SU-DHL-6 (cell line): ENCODE data around the gene CEP44.
"Not testable (repeated sequence)": the region's sequence is repeated elsewhere in the genome, so short reads cannot be mapped to it uniquely, and the experiment has no call there.

Experiments
- H2AFZ ChIP-seq: fragments of 200-600 bp; sonication (generic); 2 replicates; pipeline ENCODE4 v1.6.1; 2014; ENCODE audit warnings: low read depth, mild to moderate bottlenecking, moderate library complexity, mixed read lengths, antibody characterized with exemption, low read length; ENCODE audit not compliant: severe bottlenecking
- H3F3A ChIP-seq: fragments of 200-600 bp; shearing (Covaris generic); 2 replicates; pipeline ENCODE4 v1.6.0; 2016; ENCODE audit warnings: antibody characterized with exemption, mild to moderate bottlenecking; ENCODE audit not compliant: insufficient read depth
- H3K27ac ChIP-seq: fragments of 200-600 bp; sonication (generic); 2 replicates; pipeline ENCODE4 v1.5.1; 2016; ENCODE audit warnings: low read depth, mild to moderate bottlenecking, low read length, moderate library complexity, mixed read lengths
- H3K27me3 ChIP-seq: fragments of 200-600 bp; sonication (generic), shearing (Covaris generic); 2 replicates; pipeline ENCODE4 v1.6.0; 2014; ENCODE audit warnings: mild to moderate bottlenecking, low read length
- H3K36me3 ChIP-seq: fragments of 200-600 bp; sonication (generic); 2 replicates; pipeline ENCODE4 v1.6.1; 2014; ENCODE audit warnings: mild to moderate bottlenecking, low read length, mixed read lengths
- H3K4me2 ChIP-seq: fragments of 300-600, 200-600 bp; shearing (Covaris generic), sonication (generic); 2 replicates; pipeline ENCODE4 v1.6.0; 2014; ENCODE audit warnings: low read length, low read depth, mild to moderate bottlenecking; ENCODE audit not compliant: poor library complexity, severe bottlenecking
- H3K4me3 ChIP-seq: fragments of 200-600 bp; sonication (generic); 2 replicates; pipeline ENCODE4 v1.5.1; 2014; ENCODE audit warnings: antibody characterized with exemption, low read length, mild to moderate bottlenecking, mixed read lengths; ENCODE audit not compliant: insufficient read depth, poor library complexity, severe bottlenecking
- H3K79me2 ChIP-seq: fragments of 200-600 bp; sonication (generic); 2 replicates; pipeline ENCODE4 v1.6.1; 2014; ENCODE audit warnings: mild to moderate bottlenecking, low read length, moderate library complexity; ENCODE audit not compliant: insufficient read depth
- H3K9ac ChIP-seq: fragments of 200-600 bp; sonication (generic); 2 replicates; pipeline ENCODE4 v1.7.0; 2014; ENCODE audit warnings: mild to moderate bottlenecking, low read length
- H3K9me2 ChIP-seq: fragments of 200-600 bp; sonication (generic); replicated peaks from 2 replicates; pipeline ENCODE4 v1.6.1; 2014; ENCODE audit warnings: low read length; ENCODE audit not compliant: insufficient read depth
- H3K9me3 ChIP-seq: fragments of 200-600 bp; sonication (generic); 2 replicates; pipeline ENCODE4 v1.6.1; 2014; ENCODE audit warnings: low read length, mixed read lengths; ENCODE audit not compliant: insufficient read depth
- H4K20me1 ChIP-seq: fragments of 200-600 bp; sonication (generic); 2 replicates; pipeline ENCODE4 v1.6.1; 2014; ENCODE audit warnings: low read depth, mild to moderate bottlenecking, antibody characterized with exemption, low read length, moderate library complexity, mixed read lengths
- CTCF ChIP-seq: fragments of 200-600 bp; sonication (generic); IDR thresholded peaks from one replicate; pipeline ENCODE4 v1.5.1; 2017; ENCODE audit warnings: antibody characterized with exemption, mild to moderate bottlenecking, low read length, moderate library complexity; ENCODE audit not compliant: insufficient read depth, poor library complexity, severe bottlenecking
- EZH2phosphoT487 ChIP-seq: fragments of 200-600 bp; sonication (generic), shearing (Covaris generic); conservative IDR thresholded peaks from 2 replicates; pipeline ENCODE4 v1.6.1; 2018; ENCODE audit warnings: mild to moderate bottlenecking, antibody characterized with exemption, low read length, moderate library complexity, mixed read lengths

CEP44 gene

GRCh38 chr4:174292473-174292872, 8.8 kb downstream of the CEP44 start:
- Histone ChIP-seq H3K27ac (no peak overlapping the region), H3K4me2 (no peak overlapping the region), H3K27me3 (no peaks in the 10 kb centered on the region), H3K36me3 (peaks cover 25% of the 10 kb centered on the region), H2AFZ (no peak overlapping the region), H3F3A (no peaks in the 10 kb centered on the region; the same call in 1 of the 2 replicates), H3K4me3 (no peak overlapping the region), H3K9me3 (peaks cover 8% of the 10 kb centered on the region; the same call in 1 of the 2 replicates), H4K20me1 (no peaks in the 10 kb centered on the region), H3K79me2 (peaks cover 73% of the 10 kb centered on the region), H3K9ac (no peak overlapping the region), H3K9me2 (no peaks in the 10 kb centered on the region)
- TF ChIP-seq CTCF: no peak
- no peak for TF ChIP-seq EZH2phosphoT487

- H3K27ac ChIP-seq, H3F3A ChIP-seq, H4K20me1 ChIP-seq, H3K4me2 ChIP-seq, H3K9ac ChIP-seq, H3K4me3 ChIP-seq, H3K27me3 ChIP-seq, H3K9me3 ChIP-seq, H2AFZ ChIP-seq, H3K9me2 ChIP-seq: not testable (repeated sequence)
- peaks cover 56% of the 10 kb centered on the region for H3K79me2 ChIP-seq
- H3K36me3 ChIP-seq: peaks cover 29% of the 10 kb centered on the region
These were observed 10.9 kb downstream of the CEP44 start for GRCh38 chr4:174294641-174295040.

GRCh38 chr4:174295142-174295541, 11.4 kb downstream of the CEP44 start:
- H3K9ac ChIP-seq, H3K27ac ChIP-seq, H3F3A ChIP-seq, H3K27me3 ChIP-seq, H3K4me3 ChIP-seq, H3K9me2 ChIP-seq, H3K9me3 ChIP-seq, H4K20me1 ChIP-seq, H2AFZ ChIP-seq, H3K4me2 ChIP-seq: not testable (repeated sequence)
- Histone ChIP-seq H3K36me3 (peaks cover 34% of the 10 kb centered on the region), H3K79me2 (peaks cover 51% of the 10 kb centered on the region)

- H3K79me2 ChIP-seq: no peaks in the 10 kb centered on the region
- no peak for TF ChIP-seq CTCF
- TF ChIP-seq EZH2phosphoT487: no peak
- H3K36me3 ChIP-seq: peaks cover 44% of the 10 kb centered on the region; the same call in 1 of the 2 replicates
- H3K4me2 ChIP-seq: no peak overlapping the region
- H3K4me3 ChIP-seq: no peak overlapping the region
- H4K20me1 ChIP-seq: no peaks in the 10 kb centered on the region
- no peaks in the 10 kb centered on the region for H3K9me3 ChIP-seq
- H3K27ac ChIP-seq: no peak overlapping the region
- H3K9ac ChIP-seq: no peak overlapping the region
- H3K27me3 ChIP-seq: no peaks in the 10 kb centered on the region
- H2AFZ ChIP-seq: no peak overlapping the region
- no peaks in the 10 kb centered on the region for H3K9me2 ChIP-seq
- no peaks in the 10 kb centered on the region; the same call in 1 of the 2 replicates for H3F3A ChIP-seq
These were observed 20.0 kb downstream of the CEP44 start for GRCh38 chr4:174303687-174304086.
